A673 (cell line): ENCODE measurements around the gene RORC.

Experiments
- CTCF ChIP-seq: fragments of 300-800, 200-600 bp; sonication (generic); conservative IDR thresholded peaks from 2 replicates; pipeline ENCODE4 v1.5.1; 2017; ENCODE audit warnings: low read depth, mild to moderate bottlenecking, antibody characterized with exemption, low read length, moderate library complexity, mixed read lengths
- EZH2 ChIP-seq: fragments of 200-600 bp; sonication (generic); IDR thresholded peaks from 2 replicates; pipeline ENCODE4 v1.6.1; 2017; ENCODE audit warnings: borderline replicate concordance, low read depth, mild to moderate bottlenecking, mixed read lengths, antibody characterized with exemption, low read length; ENCODE audit not compliant: poor library complexity, severe bottlenecking

GRCh38 chr1:151837197-151837596 lies 5.6 kb upstream of the RORC start:
- no peak for TF ChIP-seq CTCF
- no peak for TF ChIP-seq EZH2
